ENCODE data around the gene SQSTM1.

- TF ChIP-seq REST (IDR thresholded peaks at IDR 0.05) = no peak
- no peak for TF ChIP-seq NR2F2 (IDR thresholded peaks at IDR 0.05)
- no peak for TF ChIP-seq CTCF (IDR thresholded peaks at IDR 0.05; ENCODE audit: low read depth, low read length, missing input control)
- no peak for TF ChIP-seq ATF3 (IDR thresholded peaks at IDR 0.05)
Observed at GRCh38 chr5:179833056-179833708, 12.5 kb downstream of the SQSTM1 start.

All from liver (tissue), 3 donors.